Suprapubic skin (tissue), 4 donors: Measurements from ENCODE around the gene DMPK. TPM values are rescaled to one million over a fixed set of nuclear protein-coding genes. Genes with fewer than 3 reads are reported as not detected.
A peak's percentile ranks its signal among the peaks of the same experiment; 100 is the strongest.

Source experiments
- DNase-seq, 2 donors: peaks; one replicate each; pipeline ENCODE4 v3.0.0-alpha.2; 2019; ENCODE audit warnings: low spot score in 2 of 2
- H3K27ac ChIP-seq: fragments of 200-600 bp; sonication (generic); one replicate; pipeline ENCODE4 v1.5.1; 2019
- H3K27me3 ChIP-seq: fragments of 200-600 bp; sonication (generic); one replicate; pipeline ENCODE4 v1.5.1; 2019
- H3K36me3 ChIP-seq: fragments of 200-600 bp; sonication (generic); one replicate; pipeline ENCODE4 v1.5.1; 2019
- H3K4me1 ChIP-seq: fragments of 200-600 bp; sonication (generic); one replicate; pipeline ENCODE4 v1.5.1; 2019
- H3K4me3 ChIP-seq: fragments of 200-600 bp; sonication (generic); one replicate; pipeline ENCODE4 v1.5.1; 2019; ENCODE audit warnings: mild to moderate bottlenecking
- H3K9me3 ChIP-seq: fragments of 200-600 bp; sonication (generic); one replicate; pipeline ENCODE4 v1.5.1; 2019
- CTCF ChIP-seq, 2 donors: fragments of 200-600 bp in 1 of 2; fragments of 450-650 bp in 1 of 2; sonication (generic) in 1 of 2; IDR thresholded peaks; one replicate each; pipeline ENCODE4 v1.5.1; 2016 to 2019; ENCODE audit warnings: antibody characterized with exemption in 2 of 2, mild to moderate bottlenecking in 1 of 2, moderate library complexity in 1 of 2
- EP300 ChIP-seq: sonication (generic); formaldehyde crosslinking; IDR thresholded peaks from one replicate; pipeline ENCODE4 v1.6.1; 2017; ENCODE audit warnings: antibody characterized with exemption
- POLR2A ChIP-seq, 2 donors: fragments of 450-650 bp; IDR thresholded peaks; one replicate each; pipeline ENCODE4 v1.6.1; 2017; ENCODE audit warnings: antibody characterized with exemption in 2 of 2, mild to moderate bottlenecking in 2 of 2, moderate library complexity in 2 of 2
- POLR2AphosphoS5 ChIP-seq, 3 donors: sonication (generic); formaldehyde crosslinking; IDR thresholded peaks; one replicate each; pipeline ENCODE4 v1.6.1; 2017; ENCODE audit warnings: antibody characterized with exemption in 3 of 3
- whole genome bisulfite sequencing: methylation state at CpG from one replicate; pipeline ENCODE4 v1.1.5; 2018; 5-methylcytosine and 5-hydroxymethylcytosine counted together
- total RNA-seq, 4 donors: library from RNA; depleted of rRNA; stranded (reverse); fragments of >200 nt; gene quantifications; one replicate each; pipeline ENCODE4 v1.1.0, GENCODE V29; 2016

The DMPK gene
- total RNA-seq: 10 to 100 TPM; 15.0 to 27.3 (median 20.3) TPM

- Histone ChIP-seq H3K27me3 (no peaks in the 10 kb centered on the region), H3K4me1 (peaks cover 67% of the 10 kb centered on the region), H3K9me3 (no peaks in the 10 kb centered on the region), H3K4me3 (peak within 1 kb of the TSS; percentile 51), H3K36me3 (peaks cover 29% of the 10 kb centered on the region), H3K27ac (peak within 1 kb of the TSS; percentile 84)
- DNase-seq: no peak
- TF ChIP-seq EP300: no peak
- 9% methylated on average over 6 of the region's 18 CpGs for whole genome bisulfite sequencing
These were observed at the start of gene DMPK for GRCh38 chr19:45782162-45782691. Gene DMPK, minus strand, starts transcription at chr19:45782490. Its CDS starts 138 bp downstream, at chr19:45782352.

- Histone ChIP-seq H3K27ac (no peak overlapping the region), H3K36me3 (peaks cover 97% of the 10 kb centered on the region)
- WGBS: 88% methylated on average over 12 of the region's 16 CpGs
These were observed 46.7 kb upstream of the DMPK start for GRCh38 chr19:45828945-45829344.

GRCh38 chr19:45828523-45828922, 46.2 kb upstream of the DMPK start:
- no peak for DNase-seq
- no peak overlapping the region for H3K4me3 ChIP-seq
- H3K27ac ChIP-seq: no peak overlapping the region
- H3K27me3 ChIP-seq: no peaks in the 10 kb centered on the region
- H3K4me1 ChIP-seq: peaks cover 10% of the 10 kb centered on the region
- peaks cover 97% of the 10 kb centered on the region for H3K36me3 ChIP-seq
- H3K9me3 ChIP-seq: no peaks in the 10 kb centered on the region
- WGBS: 92% methylated on average over 9 of the region's 9 CpGs
- TF ChIP-seq CTCF (IDR thresholded peaks at IDR 0.05) (no peak), EP300 (no peak), POLR2AphosphoS5 (IDR thresholded peaks at IDR 0.05) (no peak), POLR2A (IDR thresholded peaks at IDR 0.05) (no peak)

More at GRCh38 chr19:45828945-45829344, 46.7 kb upstream of the DMPK start:
- no peak for DNase-seq
- Histone ChIP-seq H3K27me3 (no peaks in the 10 kb centered on the region), H3K9me3 (no peaks in the 10 kb centered on the region), H3K4me3 (no peak overlapping the region), H3K4me1 (peaks cover 10% of the 10 kb centered on the region)
- no peak for TF ChIP-seq POLR2AphosphoS5 (IDR thresholded peaks at IDR 0.05)
- no peak for TF ChIP-seq EP300
- TF ChIP-seq CTCF (IDR thresholded peaks at IDR 0.05): no peak
- TF ChIP-seq POLR2A (IDR thresholded peaks at IDR 0.05): no peak

GRCh38 chr19:45827459-45828093, 45.3 kb upstream of the DMPK start:
- 91% methylated on average over 16 of the region's 16 CpGs for WGBS

GRCh38 chr19:45826934-45827333, 44.6 kb upstream of the DMPK start:
- TF ChIP-seq POLR2A (IDR thresholded peaks at IDR 0.05) (no peak), EP300 (no peak), POLR2AphosphoS5 (IDR thresholded peaks at IDR 0.05) (no peak), CTCF (IDR thresholded peaks at IDR 0.05) (no peak)
- no peak for DNase-seq
- Histone ChIP-seq H3K4me3 (no peak overlapping the region), H3K27me3 (no peaks in the 10 kb centered on the region), H3K27ac (no peak overlapping the region), H3K4me1 (peaks cover 10% of the 10 kb centered on the region), H3K9me3 (no peaks in the 10 kb centered on the region), H3K36me3 (peaks cover 96% of the 10 kb centered on the region)
- 81% methylated on average over 8 of the region's 11 CpGs for WGBS

More at GRCh38 chr19:45827459-45828093, 45.3 kb upstream of the DMPK start:
- Histone ChIP-seq H3K4me1 (peaks cover 10% of the 10 kb centered on the region), H3K27me3 (no peaks in the 10 kb centered on the region), H3K9me3 (no peaks in the 10 kb centered on the region), H3K4me3 (no peak overlapping the region), H3K27ac (no peak overlapping the region), H3K36me3 (peaks cover 98% of the 10 kb centered on the region)
- TF ChIP-seq POLR2A (IDR thresholded peaks at IDR 0.05): no peak
- TF ChIP-seq EP300: no peak
- TF ChIP-seq POLR2AphosphoS5 (IDR thresholded peaks at IDR 0.05): no peak
- no peak for TF ChIP-seq CTCF (IDR thresholded peaks at IDR 0.05)
- DNase-seq: no peak
